K562 (cell line): ENCODE measurements around the gene MPIG6B. TPM values are rescaled to one million over a fixed set of nuclear protein-coding genes. Genes with fewer than 3 reads are reported as not detected.

Experiments
- CBFA2T3 ChIP-seq: fragments of 450-650 bp; IDR thresholded peaks from 2 replicates; pipeline ENCODE4 v1.6.1; 2017
- CHD1 ChIP-seq: fragments of 200-600 bp; sonication (generic); IDR thresholded peaks from one replicate; pipeline ENCODE4 v1.6.1; 2012; ENCODE audit warnings: mild to moderate bottlenecking, moderate library complexity, low read length, inconsistent platforms
- CTCF ChIP-seq, 3 experiments: IDR thresholded peaks in 2 of 3; conservative IDR thresholded peaks in 1 of 3; 2 replicates each; pipeline ENCODE4 v1.5.1; 2011 to 2012; ENCODE audit warnings: low read length in 3 of 3, mild to moderate bottlenecking in 3 of 3, control low read depth in 2 of 3, improper control_type of control experiment in 1 of 3, inconsistent platforms in 1 of 3, low read depth in 1 of 3, mixed read lengths in 1 of 3, moderate library complexity in 1 of 3; ENCODE audit not compliant: insufficient read depth in 2 of 3
- DPF2 ChIP-seq: fragments of 450-650 bp; IDR thresholded peaks from 2 replicates; pipeline ENCODE4 v1.6.1; 2016
- EP300 ChIP-seq: IDR thresholded peaks from 2 replicates; pipeline ENCODE4 v1.6.1; 2012; ENCODE audit warnings: low read length, improper control_type of control experiment
- ESRRB ChIP-seq: fragments of 250-450 bp; sonication (Bioruptor Pico); IDR thresholded peaks from 2 replicates; pipeline ENCODE4 v1.5.0; 2020; ENCODE audit warnings: mild to moderate bottlenecking, moderate library complexity, borderline replicate concordance
- FIP1L1 ChIP-seq: fragments of 200-400 bp; formaldehyde crosslinking; IDR thresholded peaks from 2 replicates; pipeline ENCODE4 v1.6.1; 2018; ENCODE audit warnings: mild to moderate bottlenecking, low read depth, low read length; ENCODE audit not compliant: poor library complexity, severe bottlenecking
- FUS ChIP-seq: fragments of 200-400 bp; formaldehyde crosslinking; optimal IDR thresholded peaks from 2 replicates; pipeline ENCODE3; 2017; ENCODE audit warnings: low read depth, low read length
- KDM5B ChIP-seq: fragments of 200-600 bp; sonication (generic); IDR thresholded peaks from 2 replicates; pipeline ENCODE4 v1.6.1; 2012; ENCODE audit warnings: low read depth, mild to moderate bottlenecking, moderate library complexity, low read length, control low read depth, inconsistent platforms; ENCODE audit not compliant: insufficient replicate concordance
- KLF6 ChIP-seq: fragments of 250-450 bp; sonication (Bioruptor Pico); IDR thresholded peaks from 2 replicates; pipeline ENCODE4 v1.4.0; 2020; ENCODE audit warnings: mild to moderate bottlenecking, moderate library complexity, borderline replicate concordance
- MLX ChIP-seq, 2 experiments: fragments of 450-650 bp in 1 of 2; sonication (generic) in 1 of 2; formaldehyde crosslinking; conservative IDR thresholded peaks; 2 replicates each; pipeline versions ENCODE4 v1.4.0 to v1.8.1; 2020 to 2022; ENCODE audit warnings: mild to moderate bottlenecking in 1 of 2, missing genetic modification reagents in 1 of 2
- PHB ChIP-seq: fragments of 250-450 bp; sonication (Bioruptor Pico); IDR thresholded peaks from 2 replicates; pipeline ENCODE4 v1.5.0; 2021
- SIN3A ChIP-seq, 2 experiments: fragments of 150-350 bp in 1 of 2; IDR thresholded peaks; 2 replicates each; pipeline ENCODE4 v1.6.1; 2011 to 2016; ENCODE audit warnings: borderline replicate concordance in 2 of 2, low read depth in 2 of 2, low read length in 2 of 2, mild to moderate bottlenecking in 2 of 2, moderate library complexity in 2 of 2; ENCODE audit not compliant: control insufficient read depth in 1 of 2
- SMC3 ChIP-seq: conservative IDR thresholded peaks from 2 replicates; pipeline ENCODE4 v1.6.1; 2011; ENCODE audit warnings: low read depth, low read length, improper control_type of control experiment; ENCODE audit not compliant: insufficient read depth
- ZNF24 ChIP-seq: fragments of 450-650 bp; IDR thresholded peaks from 2 replicates; pipeline ENCODE4 v1.6.1; 2016
- ZNF589 ChIP-seq: fragments of 200-800 bp; sonication (Bioruptor generic); IDR thresholded peaks from 2 replicates; pipeline ENCODE4 v1.6.1; 2016; ENCODE audit warnings: low read depth, missing genetic modification characterization, missing compliant biosample characterization
- ZNF764 ChIP-seq: fragments of 250-450 bp; sonication (Bioruptor Pico); IDR thresholded peaks from 2 replicates; pipeline ENCODE4 v1.4.0; 2020; ENCODE audit warnings: low read depth, mild to moderate bottlenecking, moderate library complexity
- polyA plus RNA-seq, 8 experiments: library from polyadenylated mRNA; depleted of rRNA in 4 of 8; stranded (reverse) in 5 of 8; unstranded in 3 of 8; fragments of >200 nt; fragmentation: Nextera tagmentation in 2 of 8; fragmentation: Illumina TruSeq in 1 of 8; extraction: Ambion mirVana in 2 of 8; extraction: Trizol in 1 of 8; gene quantifications; 2 replicates each; pipeline versions ENCODE4 v1.2.1 to v1.2.3, GENCODE V29; 2011 to 2014; ENCODE audit warnings: inconsistent platforms in 1 of 8, missing spikeins in 1 of 8
- total RNA-seq, 7 experiments: library from RNA; depleted of rRNA in 6 of 7; stranded (reverse); fragments of >200 nt in 6 of 7; fragmentation: Illumina TruSeq in 2 of 7; extraction: Trizol in 2 of 7; gene quantifications; 2 replicates each; pipeline versions ENCODE4 v1.2.1 to v1.2.3, GENCODE V29; 2011 to 2021; ENCODE audit warnings: low replicate concordance in 1 of 7
- TF ChIP-seq, protein P1 (sequence below): fragments of 200-800 bp; sonication (Bioruptor generic); IDR thresholded peaks from 2 replicates; pipeline ENCODE4 v1.6.1; 2017; ENCODE audit warnings: missing genetic modification characterization, missing compliant biosample characterization
- TF ChIP-seq, protein P2 (sequence below): sonication (generic); formaldehyde crosslinking; IDR thresholded peaks from 2 replicates; pipeline ENCODE4 v1.8.1; 2023; ENCODE audit warnings: mild to moderate bottlenecking, missing genetic modification reagents
- TF ChIP-seq, protein P3 (sequence below): sonication (generic); formaldehyde crosslinking; IDR thresholded peaks from 2 replicates; pipeline ENCODE4 v1.8.0; 2022; ENCODE audit warnings: missing genetic modification reagents, mild to moderate bottlenecking, borderline replicate concordance

MPIG6B gene
- total and polyA plus RNA-seq, 9 of the 15 experiments (the other 6 are each of a cell fraction or from before 2014, with no cell fraction given), result 0.11 to 1.2 (median 0.28) TPM; not detected in 1

DNA sequence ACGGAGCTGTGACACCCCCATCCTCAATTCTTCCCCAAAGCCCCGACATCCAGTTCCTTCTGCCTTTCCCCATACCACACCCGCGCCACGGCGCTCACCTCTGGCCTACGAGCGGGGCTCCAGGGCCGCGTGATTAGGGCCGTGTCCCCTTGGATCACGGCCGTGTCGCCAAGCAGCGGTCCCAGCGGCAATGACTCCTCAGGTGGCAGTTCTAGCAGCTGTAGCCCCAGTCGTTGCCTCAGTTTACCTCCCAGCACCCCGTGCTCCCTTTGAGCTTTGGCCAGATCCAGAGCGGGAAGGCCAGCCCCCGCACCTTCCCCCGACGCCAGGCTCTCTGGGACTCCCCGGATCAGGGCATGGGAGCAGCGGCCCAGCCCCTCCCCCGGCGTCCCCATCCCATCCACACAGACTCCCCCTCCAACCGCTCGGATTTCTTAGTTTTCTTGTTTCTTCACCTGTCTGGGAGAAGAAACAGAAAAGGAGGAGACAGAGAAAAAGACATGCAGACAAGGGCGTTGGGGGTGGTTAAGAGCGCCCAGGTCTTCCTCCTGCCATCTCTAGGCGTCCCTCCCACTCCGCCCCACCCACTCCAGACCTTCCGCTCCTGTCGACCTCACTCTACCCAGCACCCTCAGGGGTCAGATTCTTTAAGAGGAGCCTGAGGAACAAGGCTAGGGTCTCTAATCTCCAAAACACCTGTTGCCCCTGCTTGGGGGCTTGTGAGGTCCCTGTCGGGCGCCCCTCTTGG is 5.8 kb downstream of the MPIG6B start, which contains the start of gene DDAH2 (continued):
- TF ChIP-seq, protein P1, sequence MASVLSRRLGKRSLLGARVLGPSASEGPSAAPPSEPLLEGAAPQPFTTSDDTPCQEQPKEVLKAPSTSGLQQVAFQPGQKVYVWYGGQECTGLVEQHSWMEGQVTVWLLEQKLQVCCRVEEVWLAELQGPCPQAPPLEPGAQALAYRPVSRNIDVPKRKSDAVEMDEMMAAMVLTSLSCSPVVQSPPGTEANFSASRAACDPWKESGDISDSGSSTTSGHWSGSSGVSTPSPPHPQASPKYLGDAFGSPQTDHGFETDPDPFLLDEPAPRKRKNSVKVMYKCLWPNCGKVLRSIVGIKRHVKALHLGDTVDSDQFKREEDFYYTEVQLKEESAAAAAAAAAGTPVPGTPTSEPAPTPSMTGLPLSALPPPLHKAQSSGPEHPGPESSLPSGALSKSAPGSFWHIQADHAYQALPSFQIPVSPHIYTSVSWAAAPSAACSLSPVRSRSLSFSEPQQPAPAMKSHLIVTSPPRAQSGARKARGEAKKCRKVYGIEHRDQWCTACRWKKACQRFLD (CRISPR knock-in tag), result no peak
- TF ChIP-seq CBFA2T3 (no peak), SMC3 (0 out of 2 replicates have a peak, but pooled peaks have one; percentile 7), EP300 (no peak), CHD1 (peak; percentile 76), ZNF24 (no peak), ZNF589 (CRISPR knock-in tag) (no peak), CTCF (IDR thresholded peaks at IDR 0.05 in 2 of 3, conservative IDR thresholded peaks at IDR 0.05 in 1 of 3; ENCODE audit: insufficient read depth in 2 of 3, low read depth in 1 of 3, low read length in 3 of 3) (peak in 1 of 3 experiments; percentile 99; a peak in 2 of 6 replicates), ESRRB (CRISPR knock-in tag) (no peak), KLF6 (no peak), PHB (0 out of 2 replicates have a peak, but pooled peaks have one; percentile 19), ZNF764 (CRISPR knock-in tag) (no peak), FIP1L1 (peak; percentile 99), MLX (CRISPR knock-in tag; conservative IDR thresholded peaks at IDR 0.05) (peak in 1 of 2 experiments; percentile 91; a peak in 1 of 4 replicates), DPF2 (no peak), SIN3A (IDR thresholded peaks at IDR 0.05; ENCODE audit: borderline replicate concordance in 2 of 2, control insufficient read depth in 1 of 2, low read depth in 2 of 2, low read length in 2 of 2) (peak in 1 of 2 experiments; percentile 50; a peak in 1 of 4 replicates), KDM5B (no peak), FUS (no peak)
- TF ChIP-seq, protein P2, sequence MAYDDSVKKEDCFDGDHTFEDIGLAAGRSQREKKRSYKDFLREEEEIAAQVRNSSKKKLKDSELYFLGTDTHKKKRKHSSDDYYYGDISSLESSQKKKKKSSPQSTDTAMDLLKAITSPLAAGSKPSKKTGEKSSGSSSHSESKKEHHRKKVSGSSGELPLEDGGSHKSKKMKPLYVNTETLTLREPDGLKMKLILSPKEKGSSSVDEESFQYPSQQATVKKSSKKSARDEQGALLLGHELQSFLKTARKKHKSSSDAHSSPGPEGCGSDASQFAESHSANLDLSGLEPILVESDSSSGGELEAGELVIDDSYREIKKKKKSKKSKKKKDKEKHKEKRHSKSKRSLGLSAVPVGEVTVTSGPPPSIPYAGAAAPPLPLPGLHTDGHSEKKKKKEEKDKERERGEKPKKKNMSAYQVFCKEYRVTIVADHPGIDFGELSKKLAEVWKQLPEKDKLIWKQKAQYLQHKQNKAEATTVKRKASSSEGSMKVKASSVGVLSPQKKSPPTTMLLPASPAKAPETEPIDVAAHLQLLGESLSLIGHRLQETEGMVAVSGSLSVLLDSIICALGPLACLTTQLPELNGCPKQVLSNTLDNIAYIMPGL (CRISPR knock-in tag), result peak; percentile 15; the same call in 1 of the 2 replicates
- TF ChIP-seq, protein P3, sequence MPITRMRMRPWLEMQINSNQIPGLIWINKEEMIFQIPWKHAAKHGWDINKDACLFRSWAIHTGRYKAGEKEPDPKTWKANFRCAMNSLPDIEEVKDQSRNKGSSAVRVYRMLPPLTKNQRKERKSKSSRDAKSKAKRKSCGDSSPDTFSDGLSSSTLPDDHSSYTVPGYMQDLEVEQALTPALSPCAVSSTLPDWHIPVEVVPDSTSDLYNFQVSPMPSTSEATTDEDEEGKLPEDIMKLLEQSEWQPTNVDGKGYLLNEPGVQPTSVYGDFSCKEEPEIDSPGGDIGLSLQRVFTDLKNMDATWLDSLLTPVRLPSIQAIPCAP (CRISPR knock-in tag), result peak; percentile 28; the same call in 1 of the 2 replicates
